NCI-H1694 treated with DMSO at 0.1 percent for 48 hours (cell line): Measurements from ENCODE around the gene HLF.

Experiments
- DNase-seq: peaks from one replicate; lab custom pipeline; 2025; lab: John Stamatoyannopoulos, UW

Gene HLF

DNA sequence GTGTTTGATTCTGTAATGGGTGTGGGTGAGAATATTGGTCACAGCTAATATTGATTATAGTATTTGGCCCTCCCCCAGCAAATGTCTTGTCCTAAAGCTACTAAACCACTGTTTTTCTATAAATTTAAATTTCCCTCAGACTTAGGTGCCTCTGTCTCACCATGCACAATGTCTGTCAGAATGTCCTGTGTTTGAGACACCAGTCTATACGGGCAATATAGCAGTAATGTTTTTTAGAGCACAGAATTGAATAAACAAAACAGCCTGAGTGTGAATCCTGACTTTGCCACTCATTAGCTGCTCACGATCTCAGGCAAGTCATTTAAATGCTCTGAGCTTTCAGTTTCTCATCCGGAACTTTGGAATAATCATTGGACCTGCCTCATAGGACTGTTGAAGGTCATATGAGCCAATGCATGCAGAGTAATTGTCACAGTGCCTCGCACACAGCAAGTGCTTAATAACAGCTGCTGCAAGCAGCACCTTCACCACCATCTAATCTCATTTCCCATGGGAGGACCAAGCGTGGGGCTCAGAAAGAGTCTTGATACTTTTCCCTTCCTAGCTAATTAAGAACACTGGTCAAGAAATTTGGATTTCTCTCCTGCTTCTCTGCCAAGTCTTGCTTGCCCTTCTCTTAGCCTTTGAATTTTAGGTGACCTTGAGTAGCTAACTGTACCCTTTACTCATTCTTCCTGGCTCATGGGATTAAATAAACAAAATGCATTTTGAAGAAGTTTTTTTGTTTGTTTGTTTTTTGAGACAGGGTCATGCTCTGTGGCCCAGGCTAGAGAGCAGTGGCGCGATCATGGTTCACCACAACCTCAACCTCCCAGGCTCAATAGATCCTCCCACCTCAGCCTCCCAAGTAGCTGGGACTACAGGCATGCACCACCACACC, 9.8 kb downstream of the HLF start:
- DNase-seq: no peak

- no peak for DNase-seq
Observed at GRCh38 chr17:55275894-55276804, 11.4 kb downstream of the HLF start.

DNA sequence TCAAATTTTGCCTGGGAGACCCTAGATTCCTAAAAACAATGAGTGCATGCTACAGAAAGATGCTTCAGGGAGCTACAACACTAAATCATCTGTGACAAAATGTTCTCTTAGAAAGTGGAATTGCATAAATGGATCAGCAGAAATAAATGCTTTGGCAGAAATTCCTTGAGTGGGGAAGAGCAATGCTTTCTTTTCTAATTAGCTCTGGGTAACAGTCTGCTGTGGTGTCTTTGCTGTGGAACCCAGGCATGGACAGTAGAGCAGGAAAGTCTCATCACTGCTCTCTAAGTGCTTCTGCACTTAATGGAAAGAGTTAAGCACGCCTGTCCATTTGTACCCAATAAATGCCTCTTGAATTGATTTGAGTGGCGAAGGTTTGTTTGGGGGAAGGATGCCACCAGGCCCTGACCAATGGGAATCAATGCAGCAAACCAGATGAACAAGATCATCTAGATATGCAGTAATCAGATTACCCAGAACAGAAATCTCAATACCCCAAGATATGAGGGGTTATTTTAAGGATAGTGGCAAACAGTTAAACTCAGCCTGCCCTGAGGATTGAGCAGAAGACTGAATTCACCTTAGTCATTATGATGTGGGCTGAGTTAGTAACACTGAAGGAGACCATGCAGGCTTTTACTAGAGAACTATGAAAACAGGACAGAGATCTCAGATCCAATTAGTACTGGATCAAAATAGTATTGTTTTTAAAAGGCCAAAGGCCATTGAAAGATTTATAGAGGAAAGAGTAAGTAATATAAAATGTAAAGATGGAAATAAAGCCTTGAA, 13.6 kb downstream of the HLF start:
- no peak for DNase-seq

DNA sequence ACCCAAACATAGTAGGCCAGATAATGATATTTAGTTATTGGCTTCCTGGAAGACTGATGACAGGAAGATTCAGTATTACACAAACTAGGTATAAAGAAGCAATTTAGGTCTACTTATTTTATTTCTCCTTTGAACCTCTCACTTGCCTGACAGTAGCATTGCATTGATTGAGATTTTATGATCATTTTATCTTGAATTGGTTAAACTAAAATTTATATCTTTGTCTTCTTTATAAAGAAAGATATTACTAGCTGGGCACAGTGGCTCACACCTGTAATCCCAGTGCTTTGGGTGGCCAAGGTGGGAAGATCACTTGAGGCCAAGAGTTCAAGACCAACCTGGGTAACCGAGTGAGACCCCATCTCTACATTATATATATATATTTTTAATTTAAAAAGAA, 14.4 kb downstream of the HLF start:
- DNase-seq: no peak

DNA sequence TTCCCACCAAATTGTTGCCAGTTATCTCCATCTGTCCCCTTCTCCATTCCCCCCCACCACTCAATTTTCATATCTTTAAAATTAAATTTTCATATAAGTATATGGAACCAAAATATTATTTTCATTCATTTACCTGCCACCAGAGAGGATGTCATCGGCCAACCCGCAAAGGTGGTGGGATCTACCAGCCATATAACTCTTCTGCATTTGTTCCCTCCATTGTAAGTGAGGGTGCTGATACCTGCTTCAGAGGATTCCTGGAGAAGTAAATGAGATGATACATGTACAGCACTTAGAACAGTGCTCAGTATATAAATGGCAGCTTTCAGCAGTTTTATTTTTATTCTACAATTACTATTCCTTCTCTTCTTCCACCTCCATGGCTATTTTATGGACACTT, 15.0 kb downstream of the HLF start:
- no peak for DNase-seq

- no peak for DNase-seq
Observed at GRCh38 chr17:55280212-55280611, 15.5 kb downstream of the HLF start.

DNA sequence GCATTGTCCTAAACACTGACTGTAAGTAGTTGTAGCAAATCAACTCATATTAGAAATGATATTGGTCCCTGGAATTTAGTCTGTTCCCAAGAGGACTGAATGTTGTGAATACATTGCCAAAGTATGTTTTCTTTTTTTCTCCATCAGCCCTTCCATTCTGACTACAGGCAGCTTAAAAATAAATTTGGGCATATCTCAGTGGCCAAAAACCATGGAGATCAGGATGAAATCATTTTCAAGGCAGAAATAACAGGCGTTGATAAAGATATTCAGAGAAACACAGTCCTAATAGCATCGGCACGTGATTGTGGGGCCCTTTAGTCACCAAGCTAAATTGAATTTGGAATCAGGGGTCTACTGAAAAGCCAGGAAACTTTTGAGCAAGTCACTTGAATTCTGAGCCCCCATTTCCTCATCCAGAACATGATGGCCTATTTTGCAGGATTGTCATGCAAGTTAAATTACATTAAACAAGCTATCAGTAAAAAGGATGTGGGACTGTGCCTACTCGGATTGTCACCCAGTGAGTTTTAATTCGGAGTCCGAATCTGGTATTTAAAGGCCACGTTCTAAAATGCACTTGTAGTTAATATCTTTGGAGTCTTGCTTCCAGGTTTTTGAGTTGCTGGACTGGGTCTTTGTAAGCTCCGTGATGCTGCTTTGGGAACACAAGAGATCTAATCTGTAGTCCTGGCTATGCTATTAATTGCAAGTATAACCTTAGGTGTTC, 17.1 kb downstream of the HLF start:
- DNase-seq: no peak

DNA sequence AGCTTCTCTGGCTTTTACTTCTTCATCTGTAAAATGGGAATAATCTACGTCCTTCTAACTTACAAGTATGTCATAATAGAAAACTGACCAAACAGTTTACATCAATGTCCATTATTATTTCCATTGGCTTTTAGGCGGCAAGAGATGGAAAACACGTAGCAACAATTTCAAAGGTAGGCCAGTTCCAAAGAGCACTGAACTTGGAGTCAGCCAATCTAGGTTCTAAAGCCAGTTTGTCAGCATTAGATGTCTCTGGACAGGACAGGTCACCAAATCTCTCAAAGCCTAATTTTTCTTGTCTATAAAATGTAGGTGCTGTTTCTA, 17.6 kb downstream of the HLF start:
- no peak for DNase-seq

DNA sequence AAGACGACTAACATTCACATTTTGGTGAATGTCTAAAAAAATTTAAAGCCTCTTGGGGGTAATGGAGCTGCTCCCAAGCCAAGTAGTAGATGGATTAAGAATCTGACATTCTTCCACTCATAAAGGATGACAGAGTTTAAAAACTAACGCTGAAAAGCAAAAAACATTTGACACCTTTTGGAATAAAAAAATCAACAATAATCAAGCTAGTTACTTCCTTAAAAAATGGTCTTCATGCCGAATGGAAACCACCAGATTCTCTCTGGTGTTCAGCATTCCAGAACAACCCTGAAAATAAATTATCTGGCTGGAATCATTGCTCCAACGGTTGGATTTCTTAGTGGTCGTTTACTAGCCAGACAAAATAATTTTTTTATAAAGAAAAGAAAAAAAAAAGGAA, 18.0 kb downstream of the HLF start:
- DNase-seq: no peak

DNA sequence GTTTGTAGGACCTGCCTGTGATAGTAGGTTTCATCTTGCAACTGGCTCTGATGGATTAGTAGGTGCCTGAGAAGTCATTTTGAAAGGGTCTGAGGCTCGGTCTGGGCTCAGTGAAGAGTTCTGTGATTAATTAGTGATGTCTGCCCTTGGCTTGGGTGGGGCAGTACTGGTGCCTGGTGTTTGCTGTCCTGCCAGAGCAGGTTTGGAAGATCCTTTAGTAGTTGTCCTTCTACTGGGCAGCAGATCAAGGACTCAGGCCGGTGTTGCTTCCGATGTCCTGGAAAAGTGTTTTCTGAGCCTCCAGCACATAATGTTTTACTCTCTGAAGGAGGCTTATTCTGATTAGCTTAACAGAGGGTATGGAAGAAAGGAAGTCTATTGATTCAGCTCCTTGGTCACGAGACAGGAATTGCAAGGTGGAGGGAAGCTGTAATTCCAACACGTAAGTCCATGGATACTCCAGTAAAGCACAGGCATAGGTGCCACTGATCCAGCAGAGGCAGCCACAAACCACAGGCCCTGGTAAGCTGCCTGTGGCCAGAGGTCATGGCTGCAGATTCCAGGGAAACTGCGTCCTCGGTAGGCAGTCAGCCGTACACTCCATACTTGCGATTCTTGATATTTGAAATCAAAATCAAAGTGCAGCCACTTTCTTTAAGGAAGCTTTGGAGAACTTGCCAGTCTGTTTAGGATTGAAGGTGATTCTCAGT, 18.7 kb downstream of the HLF start:
- DNase-seq: no peak

DNA sequence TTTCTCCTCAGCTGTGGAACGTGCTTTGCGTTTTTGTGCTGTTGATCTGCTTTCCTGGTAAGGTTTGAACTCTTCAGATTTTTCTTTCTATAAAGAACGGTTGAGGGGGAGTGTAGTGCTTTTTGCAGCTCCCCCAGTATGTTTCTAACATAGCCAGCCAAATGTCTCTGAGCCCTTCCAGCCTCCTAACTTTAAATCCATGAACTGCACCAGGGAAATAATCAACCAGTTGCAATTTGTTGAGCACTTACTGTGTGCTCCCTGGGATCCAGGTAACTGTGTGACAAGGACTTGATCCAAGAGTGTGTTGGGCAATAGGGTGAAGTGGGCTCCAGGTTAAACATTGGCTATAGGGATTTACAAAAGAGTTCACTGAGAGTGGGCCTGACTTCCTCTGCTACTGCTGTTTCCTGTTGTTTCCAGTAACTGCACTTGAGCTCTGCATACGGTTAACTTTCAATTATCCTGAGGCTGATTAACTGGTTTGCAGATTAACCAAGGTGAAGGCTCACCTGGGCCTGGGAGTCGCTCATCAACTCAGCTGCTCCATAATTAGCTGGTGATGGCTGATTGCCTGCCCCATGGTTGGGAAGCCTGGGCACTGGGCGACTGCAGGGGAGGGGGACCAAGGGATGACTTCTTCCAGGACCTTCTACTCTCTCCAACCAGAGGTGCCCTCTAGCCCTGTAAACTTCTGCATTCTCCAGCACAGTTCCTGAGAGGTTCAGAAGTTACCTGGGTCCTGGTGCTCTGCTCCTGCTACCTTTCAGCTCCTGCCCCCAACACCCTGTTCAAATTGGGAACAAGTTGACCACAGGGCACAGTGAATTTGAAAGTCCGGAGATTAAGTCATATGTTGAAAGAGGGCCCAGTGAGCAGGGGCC, 19.5 kb downstream of the HLF start:
- DNase-seq: no peak

GRCh38 chr17:55284944-55285339, 20.2 kb downstream of the HLF start:
- DNase-seq: no peak

DNA sequence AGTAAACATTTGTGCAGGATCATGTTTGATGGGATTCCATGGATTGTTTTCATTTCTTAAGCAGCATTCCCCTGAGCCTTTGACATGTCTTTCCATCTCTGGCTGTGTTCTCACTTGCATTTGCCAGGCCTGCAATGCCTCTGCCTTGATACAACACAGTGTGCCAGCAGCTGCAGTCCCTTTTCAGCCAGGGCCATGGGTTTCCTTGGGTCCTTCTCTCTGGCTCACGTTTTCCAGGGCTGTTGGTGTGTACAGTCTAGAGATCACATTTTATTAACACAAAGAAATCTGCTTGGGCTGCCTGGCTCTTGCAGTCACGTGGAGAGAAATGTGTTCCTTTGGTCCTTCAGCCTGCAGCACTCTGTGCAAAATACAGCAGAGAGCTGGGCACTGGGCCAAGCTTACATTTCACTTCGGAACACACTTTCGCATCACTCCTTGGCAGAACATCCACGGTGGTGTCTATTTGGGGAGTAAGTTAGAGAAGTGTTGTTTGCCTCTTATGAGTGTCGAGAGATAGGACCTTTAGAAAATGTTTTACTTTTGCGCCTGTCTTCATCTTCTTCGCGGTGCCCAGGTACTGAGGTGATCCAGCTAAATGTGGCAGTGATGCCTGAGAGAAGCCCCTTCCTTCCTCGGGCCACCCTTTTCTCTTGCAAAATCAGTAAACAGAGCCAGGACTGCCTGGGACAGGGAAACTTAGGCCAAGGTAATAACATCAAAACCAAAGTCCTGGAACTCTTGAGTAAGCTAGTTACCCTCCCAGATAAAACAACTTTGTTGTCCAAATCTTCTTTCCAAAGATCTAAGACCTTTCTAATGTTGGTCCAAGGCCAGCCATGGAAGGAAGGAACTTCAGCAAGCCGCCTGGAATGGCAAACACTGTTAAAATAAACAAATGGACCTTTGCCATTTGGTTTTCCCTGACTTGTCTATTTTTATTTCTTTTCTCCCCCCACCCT, 20.9 kb downstream of the HLF start:
- DNase-seq: peak; percentile 33

GRCh38 chr17:55286681-55287589, 22.2 kb downstream of the HLF start:
- DNase-seq: no peak

GRCh38 chr17:55288356-55289105, 23.8 kb downstream of the HLF start:
- DNase-seq: no peak

DNA sequence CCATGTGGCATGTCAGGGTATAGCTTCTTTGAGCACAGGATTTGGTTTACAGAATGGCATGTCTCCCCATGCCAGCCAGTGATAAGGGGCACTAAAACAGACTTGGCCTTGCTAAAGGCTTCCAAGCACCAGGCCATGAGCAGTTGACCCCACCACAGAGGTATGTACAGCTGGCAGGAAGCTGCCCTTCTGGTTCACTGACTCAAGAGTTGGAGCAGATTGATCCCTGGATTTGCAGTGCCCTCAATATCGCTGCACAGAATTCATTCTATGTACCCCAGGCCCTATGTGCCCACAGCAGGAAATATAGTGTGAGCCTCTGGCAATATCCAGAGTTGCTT, 24.3 kb downstream of the HLF start:
- DNase-seq: no peak

DNA sequence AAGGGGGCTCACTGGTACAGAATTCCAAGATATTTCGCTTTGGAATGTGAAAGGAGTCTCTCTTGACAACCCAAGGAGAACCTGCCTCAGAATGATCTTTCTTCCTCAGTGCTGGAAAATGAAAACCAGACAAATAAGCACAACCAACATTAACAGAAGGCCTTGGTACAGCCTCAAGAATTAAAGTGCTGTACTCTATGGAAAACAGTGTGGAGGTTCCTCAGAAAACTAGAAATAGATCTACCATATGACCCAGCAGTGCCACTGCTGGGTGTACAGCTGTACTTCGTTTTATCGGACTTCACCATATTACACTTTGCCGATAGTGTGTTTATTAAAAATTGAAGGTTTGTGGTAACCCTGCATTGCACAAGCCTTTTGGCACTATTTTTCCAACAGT, 25.2 kb downstream of the HLF start:
- no peak for DNase-seq
